Pulmonary artery endothelial cell (primary cell): ENCODE measurements around the gene DHRS7B. TPM values are rescaled to one million over a fixed set of nuclear protein-coding genes. Genes with fewer than 3 reads are reported as not detected.
A peak's percentile ranks its signal among the peaks of the same experiment; 100 is the strongest.
"Not testable (repeated sequence)": the region's sequence is repeated elsewhere in the genome, so short reads cannot be mapped to it uniquely, and the experiment has no call there.

Experiments used
- DNase-seq: peaks from one replicate; pipeline ENCODE4 v3.0.0-alpha.2; 2011; ENCODE audit warnings: low read depth, low spot score
- total RNA-seq: library from RNA; depleted of rRNA; stranded (reverse); fragments of >200 nt; gene quantifications from 2 replicates; pipeline ENCODE4 v1.2.3, GENCODE V29; 2014

DHRS7B gene
- total RNA-seq, 1 donor from 2014 or later = 12.5 TPM

GRCh38 chr17:21176773-21177395, 50.1 kb downstream of the DHRS7B start:
- DNase-seq = no peak

GRCh38 chr17:21177401-21177800, 50.6 kb downstream of the DHRS7B start:
- DNase-seq = no peak

GRCh38 chr17:21177854-21178600, 51.3 kb downstream of the DHRS7B start:
- no peak for DNase-seq

- no peak for DNase-seq
Observed at GRCh38 chr17:21183468-21183867, 56.7 kb downstream of the DHRS7B start.

GRCh38 chr17:21184570-21184969, 57.8 kb downstream of the DHRS7B start:
- DNase-seq = no peak

GRCh38 chr17:21185061-21185460, 58.3 kb downstream of the DHRS7B start:
- no peak for DNase-seq

- peak; percentile 48 for DNase-seq
Observed at GRCh38 chr17:21186399-21187187, 59.8 kb downstream of the DHRS7B start.

- DNase-seq = no peak
Observed at GRCh38 chr17:21189361-21189760, 62.6 kb downstream of the DHRS7B start.

- no peak for DNase-seq
Observed at GRCh38 chr17:21190078-21190477, 63.3 kb downstream of the DHRS7B start.

GRCh38 chr17:21191698-21192097, 64.9 kb downstream of the DHRS7B start:
- no peak for DNase-seq

- not testable (repeated sequence) for DNase-seq
Observed at GRCh38 chr17:21192414-21192813, 65.7 kb downstream of the DHRS7B start.

GRCh38 chr17:21193031-21193430, 66.3 kb downstream of the DHRS7B start:
- DNase-seq = no peak

GRCh38 chr17:21194226-21194625, 67.5 kb downstream of the DHRS7B start:
- DNase-seq = no peak

GRCh38 chr17:21194703-21195102, 67.9 kb downstream of the DHRS7B start:
- DNase-seq = no peak

- DNase-seq = no peak
Observed at GRCh38 chr17:21196126-21196525, 69.4 kb downstream of the DHRS7B start.

- DNase-seq = no peak
Observed at GRCh38 chr17:21198411-21198810, 71.6 kb downstream of the DHRS7B start.

GRCh38 chr17:21199311-21199710, 72.5 kb downstream of the DHRS7B start:
- no peak for DNase-seq

- no peak for DNase-seq
Observed at GRCh38 chr17:21199856-21200255, 73.1 kb downstream of the DHRS7B start.

- no peak for DNase-seq
Observed at GRCh38 chr17:21200590-21201297, 74.0 kb downstream of the DHRS7B start.

- DNase-seq = no peak
Observed at GRCh38 chr17:21201298-21201595, 74.5 kb downstream of the DHRS7B start.

- no peak for DNase-seq
Observed at GRCh38 chr17:21201874-21202273, 75.1 kb downstream of the DHRS7B start.

GRCh38 chr17:21202512-21202911, 75.7 kb downstream of the DHRS7B start:
- DNase-seq = no peak
